ENCODE measurements around the gene ABHD17A.

Gene ABHD17A

DNA sequence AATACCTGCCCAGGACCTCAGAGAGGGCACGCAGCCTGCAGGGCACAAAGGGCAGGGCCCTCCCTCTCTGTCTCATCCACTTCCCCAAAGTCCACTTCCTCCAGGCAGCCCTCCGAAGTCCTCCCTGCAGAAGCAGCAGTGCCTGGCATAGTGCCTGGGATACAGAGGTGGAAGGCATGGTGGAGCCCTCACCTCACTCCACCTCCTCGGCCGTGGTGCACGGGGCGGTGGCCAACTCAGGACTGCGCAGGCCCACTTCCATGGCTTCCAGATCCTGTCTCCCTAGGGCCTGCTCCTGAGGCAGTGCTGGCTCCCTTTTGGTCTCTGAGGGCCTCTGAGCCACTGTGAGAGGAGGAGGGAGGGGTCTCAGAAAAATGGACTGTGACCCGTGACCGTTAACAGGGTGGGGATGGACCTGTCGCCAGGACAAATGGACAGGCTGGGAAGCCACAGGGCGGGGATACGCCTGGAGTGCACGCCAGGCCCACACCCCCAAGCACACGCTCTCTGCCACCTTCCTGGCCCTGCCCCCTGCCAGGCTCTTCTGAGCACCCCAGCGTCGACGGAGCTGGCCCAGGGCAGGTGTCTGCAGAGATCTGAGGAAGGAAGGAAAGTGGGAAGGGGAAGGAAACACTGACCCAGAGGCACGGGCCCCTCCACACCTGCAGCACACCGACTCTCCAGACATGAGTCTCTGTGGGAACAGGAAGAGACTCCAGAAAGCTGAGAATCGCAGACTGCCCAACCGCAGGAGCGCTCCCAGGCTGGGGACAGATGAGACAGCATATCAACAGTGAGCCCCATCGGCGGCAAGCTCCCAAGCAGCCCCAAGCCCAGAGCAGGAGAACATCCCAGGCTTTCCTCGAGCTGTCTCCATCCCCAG is 45.4 kb downstream of the ABHD17A start:
- no peak for DNase-seq

DNA sequence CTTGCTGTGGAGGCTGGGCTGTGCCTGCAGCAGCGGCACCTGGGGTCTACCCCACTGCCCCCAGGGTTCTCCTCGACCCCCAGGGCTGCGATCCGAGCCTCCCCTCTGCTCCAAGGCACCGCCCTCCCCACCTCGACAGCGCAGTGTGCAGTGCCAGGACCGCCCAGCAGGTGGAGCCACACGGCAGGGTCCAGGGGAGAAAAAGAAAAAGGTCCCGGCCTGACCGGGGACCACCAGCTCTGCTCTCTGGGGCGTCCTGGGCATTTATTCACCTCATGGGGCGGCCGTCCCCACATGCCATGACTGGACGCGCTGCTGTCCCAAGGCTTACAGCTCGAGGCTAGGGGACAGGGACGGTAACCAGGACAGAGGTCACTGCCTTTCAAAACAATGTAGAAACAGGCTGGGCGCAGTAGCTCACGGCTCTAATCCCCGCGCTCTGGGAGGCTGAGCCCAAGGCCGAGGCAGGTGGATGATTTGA is 47.6 kb downstream of the ABHD17A start:
- peak; percentile 65 for DNase-seq

DNA sequence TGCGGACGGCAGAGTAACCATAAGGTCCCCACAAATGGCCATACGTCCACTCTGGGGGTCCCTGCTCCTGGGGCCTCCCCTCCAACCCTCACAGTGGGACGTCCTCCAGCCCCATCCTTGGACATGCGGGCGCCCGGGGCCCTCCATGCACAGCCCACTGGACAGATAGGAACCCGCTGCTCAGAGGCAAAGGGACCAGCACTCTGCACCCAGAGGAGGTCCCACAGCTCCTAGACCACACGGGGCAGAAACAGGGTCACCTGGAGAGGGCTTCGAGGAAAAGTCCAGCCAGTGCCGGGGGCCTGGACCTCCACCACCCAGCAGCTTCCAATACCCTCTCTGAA is 48.1 kb downstream of the ABHD17A start:
- DNase-seq: no peak

DNA sequence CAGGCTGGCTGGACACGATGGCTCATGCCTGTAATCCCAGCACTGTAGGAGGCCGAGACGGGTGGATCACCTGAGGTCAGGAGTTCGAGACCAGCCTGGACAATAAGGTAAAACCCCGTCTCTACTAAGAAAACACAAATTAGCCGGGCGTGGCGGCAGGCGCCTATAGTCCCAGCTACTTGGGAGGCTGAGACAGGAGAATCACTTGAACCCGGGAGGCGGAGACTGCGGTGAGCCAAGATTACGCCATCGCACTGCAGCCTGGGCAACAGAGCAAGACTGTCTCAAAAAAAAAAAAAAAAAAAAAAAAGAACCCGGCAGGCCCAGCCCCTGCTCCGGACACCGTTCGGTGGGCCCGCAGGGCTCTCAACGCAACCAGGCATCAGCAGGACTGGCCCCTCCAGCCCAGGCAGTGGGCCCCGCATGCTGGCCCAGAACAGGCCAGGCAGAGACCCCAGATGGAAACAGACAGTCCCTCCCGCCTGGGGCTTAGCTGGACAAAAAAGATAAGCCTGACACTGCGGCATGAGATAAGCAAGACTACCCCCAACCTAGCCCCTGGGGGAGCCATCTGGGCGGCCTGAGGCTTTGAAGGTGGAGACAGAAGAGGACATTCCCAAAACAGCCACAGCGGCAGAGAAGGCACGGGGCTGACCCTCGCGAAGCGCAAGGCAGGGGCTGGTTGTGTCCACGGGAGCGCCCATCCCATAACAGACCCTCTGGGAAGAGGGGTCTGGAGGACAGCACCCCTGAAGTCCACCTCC is 48.7 kb downstream of the ABHD17A start:
- DNase-seq: no peak

DNA sequence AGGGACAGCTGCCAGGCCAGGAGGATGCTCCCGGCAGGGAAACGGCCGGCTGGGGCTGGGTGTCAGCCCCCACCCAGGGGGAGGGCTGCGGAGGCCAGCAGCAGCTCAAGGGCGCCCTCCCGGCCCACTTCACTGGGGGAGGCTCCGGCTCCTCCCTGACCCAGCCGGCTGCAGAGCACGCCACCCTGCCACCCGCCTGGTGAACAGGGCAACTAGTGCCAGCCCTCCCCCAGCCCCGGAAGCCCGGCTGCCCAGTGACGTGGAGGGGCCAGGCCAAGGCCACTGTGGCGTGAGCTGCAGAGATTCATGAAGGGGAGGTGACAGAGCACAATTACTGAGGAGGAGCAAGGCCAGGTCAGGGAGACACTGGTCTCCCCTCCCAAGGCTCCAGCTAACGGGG is 51.8 kb downstream of the ABHD17A start:
- DNase-seq: peak; percentile 49

DNA sequence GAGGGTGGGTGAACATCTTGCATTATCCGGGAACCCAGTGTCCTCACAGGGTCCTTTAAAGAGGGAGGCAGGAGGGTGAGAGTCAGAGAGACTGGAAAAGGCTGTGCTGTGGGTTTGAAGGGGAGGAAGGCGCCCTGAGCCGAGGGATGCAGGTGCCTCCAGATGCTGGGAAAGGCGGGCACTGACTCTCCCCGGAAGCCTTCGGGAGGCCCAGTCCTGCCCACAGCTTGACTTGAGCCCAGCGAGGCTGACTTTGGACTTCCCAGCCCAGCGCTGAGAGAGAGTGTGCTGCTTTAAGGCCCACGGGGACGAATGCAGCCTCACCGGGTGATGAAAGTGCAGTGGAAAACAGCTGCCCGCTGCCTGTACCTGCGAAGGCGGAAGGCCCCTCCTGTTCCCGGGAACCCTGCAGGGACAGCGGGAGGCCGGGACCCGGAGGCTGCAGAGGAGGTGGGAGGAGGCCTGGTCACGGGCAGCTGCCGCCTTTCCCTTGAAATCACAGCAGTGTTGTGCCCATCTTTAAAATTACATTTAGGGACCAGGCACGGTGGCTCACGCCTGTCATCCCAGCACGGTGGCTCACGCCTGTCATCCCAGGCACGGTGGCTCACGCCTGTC is 53.1 kb downstream of the ABHD17A start:
- DNase-seq: no peak

DNA sequence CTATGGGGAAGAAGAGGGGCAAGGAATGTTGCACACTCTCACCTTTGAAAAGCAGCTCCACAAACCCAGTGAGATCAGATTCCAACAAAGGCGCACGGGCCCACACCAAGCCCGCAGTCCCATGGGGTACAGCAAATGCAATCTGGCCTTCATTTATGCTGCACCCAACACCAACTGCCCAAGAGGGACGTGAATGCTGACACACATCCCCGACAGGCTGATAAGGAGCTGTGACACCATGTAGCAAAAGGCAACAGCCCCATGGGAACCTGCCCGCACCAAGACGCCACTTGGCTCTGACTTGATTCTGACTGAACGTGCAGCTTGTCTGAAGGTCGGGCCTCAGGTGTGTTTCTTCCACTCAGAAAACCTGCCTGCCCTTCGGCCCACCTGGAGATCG is 54.3 kb downstream of the ABHD17A start:
- no peak for DNase-seq

DNA sequence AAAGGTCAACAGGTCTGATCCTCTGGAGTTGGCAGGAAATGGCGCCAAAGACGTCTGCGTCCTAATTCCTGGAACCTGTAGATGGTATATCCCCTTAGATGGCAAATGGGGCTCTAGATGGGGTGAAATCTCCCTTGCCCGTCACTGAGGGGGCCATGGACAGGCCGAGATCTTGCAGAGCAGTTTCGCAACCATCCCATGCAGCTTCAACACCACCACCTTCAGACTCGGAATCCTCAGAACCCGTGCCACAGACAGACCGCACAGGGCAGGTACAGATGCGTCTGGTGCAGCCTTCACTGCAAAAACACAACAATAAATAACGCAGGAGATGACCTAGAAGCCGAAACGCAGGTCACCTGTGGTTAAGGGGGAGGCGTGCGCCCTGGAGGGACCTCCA is 54.7 kb downstream of the ABHD17A start:
- no peak for DNase-seq

DNA sequence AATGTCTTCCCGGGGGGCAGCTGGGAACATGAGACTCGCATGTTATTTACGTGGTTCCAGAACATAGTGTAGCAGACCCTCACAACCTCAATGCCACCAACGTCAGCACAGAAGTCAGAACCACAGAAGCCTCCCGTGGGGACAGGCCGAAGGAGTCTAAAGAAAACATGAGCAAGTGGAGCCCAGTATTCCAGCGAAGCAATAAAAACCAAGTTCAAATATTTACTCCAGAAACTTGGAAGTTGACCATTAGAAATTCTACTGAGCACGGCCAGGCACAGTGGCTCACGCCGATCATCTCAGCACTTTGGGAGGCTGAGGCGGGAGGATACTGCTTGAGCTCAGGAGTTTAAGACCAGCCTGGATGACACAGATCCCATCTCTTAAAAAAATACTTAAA is 55.3 kb downstream of the ABHD17A start:
- no peak for DNase-seq

DNA sequence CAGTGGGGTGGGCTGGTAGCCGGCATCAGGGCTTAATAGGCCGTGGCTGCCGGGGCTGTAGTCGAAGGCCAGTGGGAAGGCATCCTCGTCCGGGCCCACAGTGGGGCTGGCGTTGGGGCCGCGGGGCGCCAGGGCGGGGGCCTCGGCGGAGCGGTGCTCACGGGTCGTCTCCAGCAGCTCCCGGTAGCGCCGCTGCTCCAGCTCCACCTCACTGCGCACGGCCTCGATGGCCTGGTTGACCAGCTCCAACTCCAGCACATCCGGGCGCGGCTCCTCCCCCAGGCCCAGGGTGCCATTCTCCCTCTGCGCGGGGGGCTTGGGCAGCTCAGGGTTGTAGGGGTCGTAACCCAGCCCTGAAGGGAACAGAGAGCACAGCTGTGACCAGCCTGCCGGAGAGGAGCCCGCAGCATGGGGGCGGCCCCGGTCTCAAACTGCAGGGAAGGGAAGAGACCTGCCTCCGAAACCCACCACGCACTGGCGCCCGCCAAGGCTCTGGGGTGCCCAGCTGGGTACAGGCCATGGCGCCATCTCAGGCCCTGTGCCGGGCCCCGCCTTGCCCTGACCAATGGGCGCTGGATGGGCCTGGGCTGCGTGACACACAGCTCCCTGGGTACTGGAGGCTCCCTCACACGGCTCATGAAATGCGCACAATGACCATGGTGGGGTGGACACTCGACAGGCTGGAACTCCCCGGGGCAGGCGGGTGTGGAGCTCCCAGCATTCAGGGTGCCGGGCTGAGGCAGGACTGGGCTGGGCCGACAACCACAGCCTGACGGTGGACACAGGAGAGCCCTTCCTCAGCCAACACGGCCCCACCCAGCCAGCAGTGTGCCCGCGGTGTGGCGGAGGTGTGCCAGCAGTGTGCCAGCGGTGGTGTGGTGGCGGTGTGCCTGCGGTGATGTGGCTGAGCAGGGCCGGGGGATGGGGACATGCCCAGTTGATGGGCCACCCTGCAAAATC is 56.7 kb downstream of the ABHD17A start:
- DNase-seq: no peak

DNA sequence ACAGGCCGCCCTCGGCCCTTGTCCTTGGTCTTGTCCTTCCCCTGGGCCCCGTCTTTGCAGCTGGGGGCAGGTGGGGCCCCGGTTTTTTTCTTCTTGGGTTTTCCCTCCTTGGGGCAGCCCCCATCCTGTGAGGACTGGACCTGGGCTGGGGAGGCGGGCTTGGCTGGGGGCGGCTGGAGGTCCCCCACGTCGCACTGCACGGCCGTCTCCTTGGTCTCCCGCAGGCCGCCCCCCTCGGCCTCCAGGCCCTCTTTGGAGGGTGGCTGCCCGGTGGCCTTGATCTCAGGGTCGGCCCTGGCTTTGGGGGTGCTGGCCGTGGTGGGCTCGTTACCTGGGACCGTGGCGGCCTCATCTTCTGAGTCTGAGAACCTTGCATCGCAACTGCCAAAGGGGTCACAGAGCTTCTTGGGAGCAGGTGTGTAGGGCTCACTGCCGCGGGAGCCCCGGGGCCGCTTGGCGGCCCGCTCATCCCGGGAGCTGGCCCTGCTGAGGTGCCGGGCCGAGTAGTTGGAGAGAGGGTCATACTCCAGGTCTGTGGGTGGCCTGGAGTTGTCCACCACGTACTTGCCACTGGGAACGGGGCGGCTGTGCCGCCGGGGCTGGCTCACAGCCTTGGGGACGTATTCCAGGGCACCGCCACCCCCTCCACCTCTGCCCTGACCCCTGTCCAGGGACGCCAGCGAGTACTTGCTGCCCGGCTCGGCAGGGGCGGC is 57.6 kb downstream of the ABHD17A start:
- peak; percentile 56 for DNase-seq

Measured in right kidney (tissue), 1 donor.